ENCODE results near the gene FGF7.
A peak's percentile ranks its signal among the peaks of the same experiment; 100 is the strongest.

FGF7 gene

DNA sequence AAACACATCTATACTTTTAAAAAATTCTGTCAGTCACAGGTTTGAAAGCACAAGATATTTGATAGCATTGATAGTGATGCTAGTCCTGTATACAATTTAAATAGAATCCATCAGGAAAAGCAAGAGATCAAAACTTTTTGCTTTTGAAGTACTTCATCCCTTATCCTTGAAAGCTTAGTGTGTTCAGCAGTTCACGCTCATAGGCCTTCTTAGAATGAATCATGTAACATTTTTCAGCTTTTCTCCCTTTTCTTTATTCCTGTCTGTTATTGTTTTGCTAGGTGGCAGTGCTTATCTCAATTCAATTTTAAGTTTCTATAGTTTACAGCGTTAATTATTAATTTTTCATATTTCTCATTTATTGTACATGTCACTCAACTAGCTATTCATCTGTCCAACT lies 69.1 kb downstream of the FGF7 start:
- TF ChIP-seq, protein P1, sequence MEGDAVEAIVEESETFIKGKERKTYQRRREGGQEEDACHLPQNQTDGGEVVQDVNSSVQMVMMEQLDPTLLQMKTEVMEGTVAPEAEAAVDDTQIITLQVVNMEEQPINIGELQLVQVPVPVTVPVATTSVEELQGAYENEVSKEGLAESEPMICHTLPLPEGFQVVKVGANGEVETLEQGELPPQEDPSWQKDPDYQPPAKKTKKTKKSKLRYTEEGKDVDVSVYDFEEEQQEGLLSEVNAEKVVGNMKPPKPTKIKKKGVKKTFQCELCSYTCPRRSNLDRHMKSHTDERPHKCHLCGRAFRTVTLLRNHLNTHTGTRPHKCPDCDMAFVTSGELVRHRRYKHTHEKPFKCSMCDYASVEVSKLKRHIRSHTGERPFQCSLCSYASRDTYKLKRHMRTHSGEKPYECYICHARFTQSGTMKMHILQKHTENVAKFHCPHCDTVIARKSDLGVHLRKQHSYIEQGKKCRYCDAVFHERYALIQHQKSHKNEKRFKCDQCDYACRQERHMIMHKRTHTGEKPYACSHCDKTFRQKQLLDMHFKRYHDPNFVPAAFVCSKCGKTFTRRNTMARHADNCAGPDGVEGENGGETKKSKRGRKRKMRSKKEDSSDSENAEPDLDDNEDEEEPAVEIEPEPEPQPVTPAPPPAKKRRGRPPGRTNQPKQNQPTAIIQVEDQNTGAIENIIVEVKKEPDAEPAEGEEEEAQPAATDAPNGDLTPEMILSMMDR (IDR thresholded peaks at IDR 0.05): no peak

DNA sequence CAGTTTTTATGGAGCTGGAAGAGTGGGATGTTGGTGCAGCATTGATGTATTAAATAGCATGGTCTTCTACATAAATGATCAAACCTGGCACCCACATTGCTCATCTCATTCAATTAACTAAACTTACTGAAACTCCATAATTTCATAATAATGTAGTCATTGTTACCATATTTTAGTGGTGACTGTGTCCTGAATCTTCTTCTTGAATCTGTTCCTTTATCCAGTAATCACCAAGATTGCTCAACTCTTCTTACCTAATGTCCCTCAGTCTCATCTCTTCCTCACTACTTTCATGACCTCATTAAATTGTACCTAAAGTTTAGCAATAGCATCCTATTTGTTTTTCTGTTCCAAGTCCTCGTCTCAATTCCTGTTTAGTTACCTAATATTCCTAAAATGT lies 69.8 kb downstream of the FGF7 start:
- TF ChIP-seq, protein P1 (IDR thresholded peaks at IDR 0.05): no peak

GRCh38 chr15:49494842-49495241 lies 71.8 kb downstream of the FGF7 start:
- TF ChIP-seq, protein P1 (IDR thresholded peaks at IDR 0.05): no peak

DNA sequence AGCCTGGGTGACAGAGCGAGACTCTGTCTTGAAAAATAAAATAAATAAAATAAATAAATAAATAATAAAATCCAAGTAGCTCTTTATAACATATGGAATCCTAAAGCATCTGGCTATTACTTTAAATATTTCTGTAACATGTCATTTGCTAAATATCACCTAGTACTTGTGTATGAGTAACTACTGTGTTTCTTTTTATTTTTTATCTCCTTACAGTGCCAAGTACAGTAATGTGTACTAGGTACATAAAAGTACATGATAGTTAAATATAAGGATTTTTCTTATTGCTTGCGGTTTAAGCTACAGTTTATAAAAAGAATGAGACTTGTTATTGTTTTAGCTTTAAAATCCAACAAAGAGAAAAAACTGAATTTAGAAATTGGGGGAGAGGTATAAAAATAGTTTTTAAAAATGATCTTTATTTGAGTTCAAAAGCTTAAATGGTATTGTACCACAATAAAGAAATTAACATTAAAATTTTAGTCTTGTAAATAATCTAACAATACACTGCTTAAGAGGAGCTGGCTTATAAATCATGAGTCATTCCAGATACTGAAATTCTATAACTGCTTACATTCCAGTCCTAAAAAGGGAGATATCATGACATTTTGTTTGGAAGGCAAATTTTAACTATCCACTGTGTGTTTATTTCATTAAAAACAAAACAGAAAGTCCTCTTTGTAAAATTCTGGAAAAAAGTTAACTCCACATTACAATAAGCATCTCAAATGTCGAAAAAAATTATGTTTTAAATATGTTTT lies 73.1 kb downstream of the FGF7 start:
- TF ChIP-seq, protein P1 (IDR thresholded peaks at IDR 0.05): no peak

GRCh38 chr15:49501586-49501985 lies 78.5 kb downstream of the FGF7 start:
- TF ChIP-seq, protein P1 (IDR thresholded peaks at IDR 0.05): no peak

DNA sequence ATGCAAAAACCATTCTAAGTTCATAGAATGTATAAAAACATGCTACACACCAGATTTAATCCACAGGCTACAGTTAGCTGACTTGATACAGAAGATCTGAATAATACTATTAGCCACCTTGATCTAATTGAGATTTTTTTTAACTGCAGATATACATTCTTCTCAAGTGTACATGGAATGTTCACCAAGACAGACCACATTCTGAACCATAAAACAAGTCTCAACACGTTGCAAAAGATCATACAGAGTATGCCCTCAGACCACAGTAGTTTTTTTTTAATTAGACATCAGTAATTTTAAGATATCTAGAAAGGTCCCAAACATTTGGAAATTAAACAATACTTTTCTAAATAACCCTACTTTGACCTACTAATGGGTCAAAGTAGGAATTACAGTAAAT lies 83.3 kb downstream of the FGF7 start:
- TF ChIP-seq, protein P1 (IDR thresholded peaks at IDR 0.05): no peak

- TF ChIP-seq, protein P1 (IDR thresholded peaks at IDR 0.05): no peak
Measured at GRCh38 chr15:49507261-49507660, 84.2 kb downstream of the FGF7 start.

DNA sequence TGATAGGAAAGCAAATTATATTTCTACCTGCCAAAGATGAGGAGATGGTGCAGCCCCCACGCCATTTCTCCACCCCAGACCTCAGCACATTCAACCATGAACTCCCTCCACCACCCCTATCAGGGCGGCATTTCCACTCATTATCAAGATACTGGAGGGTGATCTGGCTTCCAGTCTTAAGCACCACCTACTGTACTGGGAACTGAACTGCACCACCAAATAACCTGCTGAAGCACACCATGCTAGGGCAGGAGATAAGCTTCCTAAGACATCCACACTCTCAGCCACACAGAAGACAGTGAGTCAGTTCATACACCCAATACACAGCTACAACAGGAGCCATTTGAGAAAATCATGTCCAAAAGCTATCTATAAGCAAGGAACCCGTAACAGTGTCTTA lies 98.8 kb downstream of the FGF7 start:
- TF ChIP-seq, protein P1 (IDR thresholded peaks at IDR 0.05): peak; percentile 41; the same call in 1 of the 2 replicates

All from LNCAP (cell line).